WTC11 (cell line): ENCODE measurements around the gene BRCA1.

Source experiments
- CBFB ChIP-seq: sonication (generic); formaldehyde crosslinking; IDR thresholded peaks from 2 replicates; pipeline ENCODE4 v1.8.1; 2022; ENCODE audit warnings: mild to moderate bottlenecking, low read depth, missing genetic modification reagents
- FOXJ3 ChIP-seq: sonication (generic); formaldehyde crosslinking; IDR thresholded peaks from 2 replicates; pipeline ENCODE4 v1.9.0; 2021; ENCODE audit warnings: missing genetic modification reagents, mild to moderate bottlenecking, borderline replicate concordance
- SMAD3 ChIP-seq: sonication (generic); formaldehyde crosslinking; IDR thresholded peaks from 2 replicates; pipeline ENCODE4 v1.8.0; 2022; ENCODE audit warnings: missing genetic modification reagents, mild to moderate bottlenecking, borderline replicate concordance
- SP1 ChIP-seq: sonication (generic); formaldehyde crosslinking; conservative IDR thresholded peaks from 2 replicates; pipeline ENCODE4 v1.8.1; 2022; ENCODE audit warnings: missing genetic modification reagents
- TEAD4 ChIP-seq: sonication (generic); formaldehyde crosslinking; IDR thresholded peaks from 2 replicates; pipeline ENCODE4 v1.8.0; 2022; ENCODE audit warnings: mild to moderate bottlenecking, missing genetic modification reagents
- ZBTB21 ChIP-seq: sonication (generic); formaldehyde crosslinking; IDR thresholded peaks from 2 replicates; pipeline ENCODE4 v1.8.1; 2023; ENCODE audit warnings: mild to moderate bottlenecking, missing genetic modification reagents, borderline replicate concordance
- ZNF317 ChIP-seq: sonication (generic); formaldehyde crosslinking; IDR thresholded peaks from 2 replicates; pipeline ENCODE4 v1.8.1; 2023; ENCODE audit warnings: low read depth, mild to moderate bottlenecking, moderate library complexity, missing genetic modification reagents, borderline replicate concordance
- ZNF423 ChIP-seq: fragments of 250-450 bp; sonication (Bioruptor Pico); IDR thresholded peaks from 2 replicates; pipeline ENCODE4 v2.1.2; 2022; ENCODE audit warnings: mild to moderate bottlenecking, moderate library complexity
- ZNF512 ChIP-seq: sonication (generic); formaldehyde crosslinking; IDR thresholded peaks from 2 replicates; pipeline ENCODE4 v1.8.1; 2022; ENCODE audit warnings: missing genetic modification reagents, borderline replicate concordance
- TF ChIP-seq, protein P1 (sequence below): sonication (generic); formaldehyde crosslinking; IDR thresholded peaks from 2 replicates; pipeline ENCODE4 v1.8.1; 2022; ENCODE audit warnings: low read depth, mild to moderate bottlenecking, moderate library complexity, missing genetic modification reagents, borderline replicate concordance
- TF ChIP-seq, protein P2 (sequence below): fragments of 200-600 bp; IDR thresholded peaks from 2 replicates; pipeline ENCODE4 v1.8.0; 2022; ENCODE audit warnings: antibody characterized with exemption
- TF ChIP-seq, protein P3 (sequence below): sonication (generic); formaldehyde crosslinking; IDR thresholded peaks from 2 replicates; pipeline ENCODE4 v1.8.0; 2022; ENCODE audit warnings: mild to moderate bottlenecking, missing genetic modification reagents

DNA sequence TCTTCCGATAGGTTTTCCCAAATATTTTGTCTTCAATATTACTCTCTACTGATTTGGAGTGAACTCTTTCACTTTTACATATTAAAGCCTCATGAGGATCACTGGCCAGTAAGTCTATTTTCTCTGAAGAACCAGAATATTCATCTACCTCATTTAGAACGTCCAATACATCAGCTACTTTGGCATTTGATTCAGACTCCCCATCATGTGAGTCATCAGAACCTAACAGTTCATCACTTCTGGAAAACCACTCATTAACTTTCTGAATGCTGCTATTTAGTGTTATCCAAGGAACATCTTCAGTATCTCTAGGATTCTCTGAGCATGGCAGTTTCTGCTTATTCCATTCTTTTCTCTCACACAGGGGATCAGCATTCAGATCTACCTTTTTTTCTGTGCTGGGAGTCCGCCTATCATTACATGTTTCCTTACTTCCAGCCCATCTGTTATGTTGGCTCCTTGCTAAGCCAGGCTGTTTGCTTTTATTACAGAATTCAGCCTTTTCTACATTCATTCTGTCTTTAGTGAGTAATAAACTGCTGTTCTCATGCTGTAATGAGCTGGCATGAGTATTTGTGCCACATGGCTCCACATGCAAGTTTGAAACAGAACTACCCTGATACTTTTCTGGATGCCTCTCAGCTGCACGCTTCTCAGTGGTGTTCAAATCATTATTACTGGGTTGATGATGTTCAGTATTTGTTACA, 30.9 kb downstream of the BRCA1 start:
- TF ChIP-seq SMAD3 (no peak), SP1 (no peak), TEAD4 (CRISPR knock-in tag) (no peak), CBFB (CRISPR knock-in tag) (no peak), ZNF317 (CRISPR knock-in tag) (no peak), ZBTB21 (no peak), FOXJ3 (CRISPR knock-in tag) (no peak), ZNF512 (CRISPR knock-in tag) (no peak), ZNF423 (CRISPR knock-in tag) (no peak)
- TF ChIP-seq, protein P1, sequence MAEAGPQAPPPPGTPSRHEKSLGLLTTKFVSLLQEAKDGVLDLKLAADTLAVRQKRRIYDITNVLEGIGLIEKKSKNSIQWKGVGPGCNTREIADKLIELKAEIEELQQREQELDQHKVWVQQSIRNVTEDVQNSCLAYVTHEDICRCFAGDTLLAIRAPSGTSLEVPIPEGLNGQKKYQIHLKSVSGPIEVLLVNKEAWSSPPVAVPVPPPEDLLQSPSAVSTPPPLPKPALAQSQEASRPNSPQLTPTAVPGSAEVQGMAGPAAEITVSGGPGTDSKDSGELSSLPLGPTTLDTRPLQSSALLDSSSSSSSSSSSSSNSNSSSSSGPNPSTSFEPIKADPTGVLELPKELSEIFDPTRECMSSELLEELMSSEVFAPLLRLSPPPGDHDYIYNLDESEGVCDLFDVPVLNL (CRISPR knock-in tag) = no peak
- TF ChIP-seq, protein P2, sequence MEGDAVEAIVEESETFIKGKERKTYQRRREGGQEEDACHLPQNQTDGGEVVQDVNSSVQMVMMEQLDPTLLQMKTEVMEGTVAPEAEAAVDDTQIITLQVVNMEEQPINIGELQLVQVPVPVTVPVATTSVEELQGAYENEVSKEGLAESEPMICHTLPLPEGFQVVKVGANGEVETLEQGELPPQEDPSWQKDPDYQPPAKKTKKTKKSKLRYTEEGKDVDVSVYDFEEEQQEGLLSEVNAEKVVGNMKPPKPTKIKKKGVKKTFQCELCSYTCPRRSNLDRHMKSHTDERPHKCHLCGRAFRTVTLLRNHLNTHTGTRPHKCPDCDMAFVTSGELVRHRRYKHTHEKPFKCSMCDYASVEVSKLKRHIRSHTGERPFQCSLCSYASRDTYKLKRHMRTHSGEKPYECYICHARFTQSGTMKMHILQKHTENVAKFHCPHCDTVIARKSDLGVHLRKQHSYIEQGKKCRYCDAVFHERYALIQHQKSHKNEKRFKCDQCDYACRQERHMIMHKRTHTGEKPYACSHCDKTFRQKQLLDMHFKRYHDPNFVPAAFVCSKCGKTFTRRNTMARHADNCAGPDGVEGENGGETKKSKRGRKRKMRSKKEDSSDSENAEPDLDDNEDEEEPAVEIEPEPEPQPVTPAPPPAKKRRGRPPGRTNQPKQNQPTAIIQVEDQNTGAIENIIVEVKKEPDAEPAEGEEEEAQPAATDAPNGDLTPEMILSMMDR = no peak
- TF ChIP-seq, protein P3, sequence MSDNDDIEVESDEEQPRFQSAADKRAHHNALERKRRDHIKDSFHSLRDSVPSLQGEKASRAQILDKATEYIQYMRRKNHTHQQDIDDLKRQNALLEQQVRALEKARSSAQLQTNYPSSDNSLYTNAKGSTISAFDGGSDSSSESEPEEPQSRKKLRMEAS (CRISPR knock-in tag) = no peak
